ENCODE data around the gene CARS1.

CARS1 gene

DNA sequence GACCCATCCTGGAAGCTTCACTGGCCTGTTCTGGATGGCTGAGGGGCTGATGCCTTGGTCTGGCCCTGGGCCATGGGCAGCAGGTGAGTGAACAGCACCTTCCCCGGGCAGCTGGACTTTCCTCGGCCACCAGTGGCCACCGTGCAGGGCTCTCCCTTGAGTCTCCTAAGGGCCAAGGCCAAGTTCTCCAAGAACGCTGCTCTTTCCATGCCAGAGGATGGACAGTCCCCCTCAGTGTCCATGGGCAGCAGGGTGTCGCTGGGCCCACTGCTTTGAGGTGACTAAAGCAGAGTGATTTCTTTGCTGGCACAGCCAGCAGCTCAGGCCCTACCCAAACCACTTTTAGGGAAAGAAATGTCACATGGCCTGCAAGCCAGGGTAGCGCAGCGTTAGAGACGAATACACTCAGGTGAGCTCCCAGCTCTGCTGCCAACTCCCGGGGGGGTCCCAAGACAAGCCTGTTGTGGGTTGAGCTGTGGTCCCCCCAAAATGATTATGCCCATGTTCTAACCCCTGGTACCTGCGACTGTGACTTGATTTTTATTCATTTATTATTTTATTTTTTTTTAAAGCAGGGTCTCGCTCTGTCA, 3.3 kb upstream of the CARS1 start:
- DNase-seq (ENCODE audit: low spot score) = no peak

DNA sequence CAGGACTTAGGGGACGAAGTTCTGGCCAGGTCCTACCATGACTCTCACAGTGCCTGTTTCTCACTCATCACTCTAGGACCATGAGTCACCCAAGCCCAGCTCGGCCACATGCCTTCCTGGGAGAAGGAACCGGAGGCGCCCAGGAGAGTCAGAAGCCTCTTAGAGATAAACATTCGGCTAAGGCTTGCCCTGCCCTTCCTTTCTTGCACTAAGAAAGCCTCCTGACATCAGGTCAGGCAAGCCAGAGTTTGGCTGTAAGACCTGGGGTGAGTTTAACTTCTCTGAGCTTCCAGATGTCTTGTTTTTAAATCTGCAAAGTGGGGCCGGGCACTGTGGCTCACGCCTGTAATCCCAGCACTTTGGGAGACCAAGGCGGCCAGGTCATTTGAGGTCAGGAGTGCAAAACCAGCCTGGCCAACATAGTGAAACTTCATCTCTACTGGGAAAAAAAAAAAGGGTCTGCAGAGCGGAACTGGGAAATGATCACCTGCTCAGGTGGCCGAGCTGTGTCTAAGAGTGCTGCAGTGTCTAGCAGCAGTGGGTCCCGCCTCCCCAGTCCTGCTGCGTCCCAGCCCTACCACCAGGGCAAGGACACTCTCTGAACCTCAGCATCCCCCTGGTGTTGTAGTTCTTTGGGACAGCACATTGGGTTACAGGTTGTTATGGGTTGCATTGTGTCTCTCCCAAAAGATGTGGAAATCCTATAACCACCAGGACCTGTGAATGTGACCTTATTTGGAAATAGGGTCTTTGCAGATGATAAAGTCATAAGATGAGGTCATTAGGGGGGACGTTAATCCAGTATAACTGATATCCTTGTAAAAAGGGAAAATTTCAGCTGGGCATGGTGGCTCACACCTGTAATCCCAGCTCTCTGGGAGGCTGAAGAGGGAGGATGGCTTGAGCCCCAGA, 1.8 kb upstream of the CARS1 start:
- no peak for DNase-seq (ENCODE audit: low spot score)

DNA sequence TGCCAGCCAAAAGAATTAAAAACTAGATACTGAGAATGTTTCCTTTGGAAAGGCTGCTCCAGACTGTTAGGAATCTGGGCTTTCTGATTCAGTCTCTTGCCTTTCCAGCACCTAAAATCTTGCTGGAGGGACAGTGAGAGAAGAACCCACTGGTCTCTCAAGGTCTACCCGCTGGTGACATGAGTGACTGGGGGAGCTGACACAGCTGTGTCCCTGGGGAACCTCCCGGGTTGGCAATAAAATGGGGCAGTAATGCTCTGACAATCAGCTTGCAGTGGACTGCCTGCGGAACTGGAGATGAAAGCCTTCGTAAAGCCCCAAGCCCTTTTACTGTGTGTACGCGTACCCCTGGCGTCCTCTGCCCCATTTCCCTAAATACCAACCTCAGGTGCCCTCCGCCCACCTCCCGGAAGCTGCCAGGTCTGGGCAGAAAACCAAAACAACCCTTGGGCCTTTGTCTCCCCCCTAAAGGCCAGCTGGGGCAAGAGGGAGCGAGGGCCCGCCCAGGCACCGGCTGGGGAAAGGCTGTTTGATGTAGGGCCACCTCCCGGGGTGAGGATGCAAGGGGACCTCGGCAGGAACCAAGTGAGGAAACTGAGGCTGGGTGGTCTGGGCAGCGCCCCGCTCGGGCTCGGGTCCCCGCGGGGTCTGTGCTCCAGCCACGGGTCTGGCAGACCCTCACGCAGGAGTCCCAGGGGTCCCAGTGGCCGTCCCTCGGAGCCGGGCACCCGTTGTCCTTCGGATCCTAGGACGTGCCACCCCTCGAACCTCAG, 741 bp downstream of the CARS1 start:
- no peak for DNase-seq (ENCODE audit: low spot score)

DNA sequence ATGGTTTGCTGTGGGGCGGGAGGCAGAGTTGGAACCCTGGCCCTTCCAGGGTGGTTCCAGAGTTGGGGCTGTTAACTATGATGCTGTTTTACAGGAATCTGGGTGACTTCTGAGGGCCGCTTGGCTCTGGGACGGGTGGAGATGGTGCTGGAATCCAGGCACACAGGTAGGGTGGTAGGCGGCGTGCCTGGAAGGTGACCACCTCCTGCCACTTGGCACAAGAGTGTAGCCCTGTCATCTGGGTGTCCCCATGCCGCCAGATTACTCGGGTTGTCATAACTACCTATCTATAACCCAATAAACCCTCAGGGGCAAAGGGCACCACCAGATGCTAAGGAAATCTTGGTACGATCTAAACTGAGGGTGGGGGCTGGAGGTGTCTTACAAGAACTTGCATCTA, 1.3 kb downstream of the CARS1 start:
- no peak for DNase-seq (ENCODE audit: low spot score)

DNA sequence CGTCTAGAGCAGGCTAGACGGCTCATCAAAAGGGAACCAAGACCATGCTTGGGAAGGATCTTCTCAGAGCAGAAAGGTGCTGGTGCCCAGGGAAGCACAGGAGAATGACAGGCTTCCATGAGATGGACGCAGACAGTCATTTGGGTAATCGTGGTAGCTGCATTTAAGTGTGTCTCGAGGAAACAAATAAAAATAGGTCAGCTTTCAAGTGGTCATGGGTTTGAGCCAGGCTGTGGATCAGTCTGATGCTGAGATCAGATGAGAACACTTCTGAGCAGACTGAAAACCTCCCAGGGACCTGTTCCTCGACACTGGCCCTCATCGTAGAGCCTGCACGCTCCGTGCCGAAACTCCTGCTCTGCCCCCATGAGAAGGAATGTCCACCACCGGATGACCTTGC, 4.7 kb downstream of the CARS1 start:
- DNase-seq (ENCODE audit: low spot score) = no peak

DNA sequence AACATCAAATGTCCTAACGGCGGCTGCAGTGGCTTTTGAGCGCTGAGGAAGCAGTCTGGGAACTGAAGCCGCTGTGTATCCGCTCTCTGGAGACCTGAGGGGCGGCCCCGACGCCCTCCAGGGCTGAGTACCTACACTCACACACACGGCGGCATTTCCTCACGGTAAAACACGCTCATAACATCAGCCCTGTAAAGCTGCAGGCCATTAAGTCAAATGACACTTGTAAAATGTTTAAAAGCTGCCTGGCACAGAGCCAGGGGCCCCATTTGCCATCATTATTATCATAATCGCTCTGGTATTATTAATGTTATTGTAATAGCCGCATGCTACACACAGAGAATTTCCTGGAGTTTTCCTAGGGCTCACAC, 5.1 kb downstream of the CARS1 start:
- no peak for DNase-seq (ENCODE audit: low spot score)

DNA sequence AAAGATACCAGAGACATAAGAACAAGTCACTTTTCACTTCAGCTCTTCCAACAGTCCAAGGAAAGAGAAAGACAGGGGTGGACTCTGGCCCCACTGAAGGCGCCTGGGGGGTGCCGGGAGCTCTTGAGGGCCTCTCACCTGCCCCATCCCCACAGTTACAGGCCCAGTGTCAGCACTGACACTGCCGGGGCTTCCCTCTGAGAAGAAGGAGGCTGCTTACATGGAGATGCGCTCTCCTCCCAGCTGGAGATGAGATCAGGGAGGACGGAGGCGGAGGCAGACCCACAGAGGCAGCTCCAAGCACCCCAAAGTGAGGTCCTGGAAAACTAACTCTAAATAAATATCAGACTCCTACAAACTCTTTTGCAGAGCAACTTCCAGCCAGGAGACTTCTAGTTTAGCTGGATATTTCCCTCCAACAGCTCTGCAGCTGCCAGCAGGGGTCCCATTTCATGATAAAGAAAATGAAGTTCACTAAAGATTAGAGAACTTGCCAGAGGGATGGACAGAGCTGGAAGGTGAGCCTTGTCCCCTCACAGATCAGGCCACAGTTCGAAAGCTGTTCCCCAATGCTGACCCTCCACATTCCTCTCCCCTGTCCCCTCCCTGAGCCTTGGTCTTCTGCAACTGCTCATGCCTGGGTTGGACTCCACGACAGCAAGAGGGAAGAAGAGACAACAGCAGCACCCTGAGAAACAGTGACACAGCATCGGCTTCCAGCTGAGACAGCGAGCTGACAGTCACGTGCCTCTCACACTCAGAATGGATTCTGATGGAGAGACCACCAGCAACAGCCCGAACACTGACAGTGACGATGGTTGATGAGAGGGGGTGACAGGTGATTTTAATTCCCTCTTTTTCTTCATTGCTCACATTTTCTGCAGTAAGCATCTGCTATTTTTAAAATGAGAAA, 5.8 kb downstream of the CARS1 start:
- no peak for DNase-seq (ENCODE audit: low spot score)

DNA sequence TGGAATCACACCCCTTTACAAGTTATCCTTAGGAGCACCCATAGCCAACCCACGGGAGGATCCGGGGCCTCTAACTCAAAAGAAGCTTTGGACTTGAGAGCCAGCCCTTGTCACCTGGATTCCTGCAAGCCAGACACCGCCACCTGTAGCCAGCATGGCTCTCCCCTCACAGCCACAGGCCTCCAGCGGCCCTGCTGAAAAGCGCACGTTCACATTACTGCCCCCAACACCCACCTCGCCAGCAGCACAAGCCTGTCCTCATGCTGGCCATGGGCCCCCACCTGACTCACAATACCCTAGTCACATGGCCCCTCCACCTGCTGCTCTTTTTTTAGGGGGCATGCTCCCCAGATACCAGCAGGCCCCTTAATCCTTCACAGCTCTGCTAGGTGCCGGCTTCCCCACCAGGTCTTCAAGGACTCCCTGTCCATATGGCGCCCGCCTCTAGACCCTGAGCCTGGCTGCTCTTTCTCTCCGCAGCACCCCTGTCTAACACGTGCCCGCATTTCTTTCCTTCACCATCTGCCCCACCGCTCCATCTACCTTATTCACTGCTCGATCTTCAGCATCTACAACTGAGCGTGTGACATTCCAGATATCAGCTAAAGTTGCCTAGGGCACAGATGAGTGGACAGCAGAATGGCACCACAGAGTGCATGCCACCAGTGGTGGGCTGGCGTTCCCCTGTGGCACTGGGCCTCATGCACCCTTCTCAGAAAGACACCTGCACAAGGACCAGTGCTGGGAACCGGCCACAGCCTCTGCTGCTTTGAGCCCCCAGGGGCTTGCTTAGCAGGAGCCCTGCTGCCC, 6.6 kb downstream of the CARS1 start:
- no peak for DNase-seq (ENCODE audit: low spot score)

DNA sequence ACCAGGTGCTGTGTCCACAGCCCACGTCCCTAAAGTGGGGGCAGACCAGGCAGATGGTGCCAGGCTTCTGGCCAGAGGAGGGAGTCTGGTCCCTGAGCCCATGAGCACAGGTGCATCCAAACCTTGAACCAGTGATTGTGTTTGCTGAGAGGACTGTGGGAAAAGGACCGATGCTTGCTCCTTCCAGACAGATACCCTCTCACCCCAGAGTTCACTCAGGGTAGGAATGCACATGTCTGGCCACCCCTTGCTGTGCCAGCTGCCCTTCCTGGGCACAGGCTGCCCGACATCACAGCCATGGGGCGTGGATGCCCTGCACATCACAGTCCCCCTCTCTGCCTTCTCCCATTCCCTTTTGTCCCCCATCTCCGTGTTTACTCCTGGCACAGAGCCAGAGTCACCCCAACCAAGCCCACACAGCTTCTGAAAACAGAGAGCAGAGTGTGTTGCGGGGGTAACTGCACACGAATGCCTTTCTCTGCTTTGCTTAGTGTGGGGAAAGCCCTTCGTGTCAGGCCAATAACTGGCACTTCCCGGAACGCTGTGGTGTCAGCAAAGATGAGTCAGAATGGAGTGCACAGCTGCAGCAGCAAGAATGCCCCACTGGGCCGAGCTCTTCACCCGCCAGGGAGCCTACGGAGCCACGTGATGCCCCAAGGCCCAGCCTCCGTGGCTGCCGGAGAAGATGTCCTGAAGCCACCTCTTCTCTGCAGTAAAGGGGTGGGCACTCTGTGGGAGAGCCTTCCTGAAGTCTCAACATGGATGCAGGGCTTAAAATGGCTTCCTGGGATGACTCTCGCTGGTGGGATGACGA, 7.6 kb downstream of the CARS1 start:
- DNase-seq (ENCODE audit: low spot score) = peak; percentile 85

DNA sequence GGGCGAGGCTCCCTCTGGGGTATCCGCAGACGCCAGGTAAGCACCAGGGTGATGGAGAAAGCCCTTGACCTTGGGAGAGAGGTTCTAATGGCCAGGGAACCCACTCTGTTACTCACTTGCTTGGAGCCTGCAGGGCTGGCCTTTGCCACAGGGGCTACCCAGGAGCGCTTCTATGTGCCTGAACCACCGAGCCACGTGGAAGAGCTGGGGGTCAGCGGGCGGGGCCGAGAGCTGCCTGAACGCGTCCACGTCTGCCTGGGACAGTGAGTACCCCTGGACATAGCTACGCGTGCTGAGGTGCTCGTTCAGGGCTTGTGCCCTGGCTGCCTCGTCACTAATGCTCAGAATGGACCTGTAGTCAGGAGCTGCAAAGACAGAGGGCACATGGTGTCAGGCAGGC, 9.6 kb downstream of the CARS1 start:
- no peak for DNase-seq (ENCODE audit: low spot score)

DNA sequence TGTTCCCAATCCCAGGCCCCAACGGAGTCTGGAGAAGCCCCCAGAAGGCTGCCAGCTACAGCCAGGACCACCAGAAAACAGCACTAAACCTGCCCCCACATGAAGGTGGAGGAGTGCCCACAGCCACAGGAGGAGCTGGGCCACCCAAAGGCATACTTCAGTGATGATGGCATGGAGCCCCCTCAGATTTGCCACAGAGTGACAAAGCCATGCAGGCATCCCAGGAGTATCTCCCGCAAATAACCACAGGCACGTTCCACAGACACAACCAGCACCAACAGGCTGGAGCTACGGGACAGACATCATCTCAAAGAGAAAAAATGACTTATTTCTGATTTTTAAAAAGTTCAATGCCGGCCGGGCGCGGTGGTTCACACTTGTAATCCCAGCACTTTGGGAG, 10.6 kb downstream of the CARS1 start:
- no peak for DNase-seq (ENCODE audit: low spot score)

DNA sequence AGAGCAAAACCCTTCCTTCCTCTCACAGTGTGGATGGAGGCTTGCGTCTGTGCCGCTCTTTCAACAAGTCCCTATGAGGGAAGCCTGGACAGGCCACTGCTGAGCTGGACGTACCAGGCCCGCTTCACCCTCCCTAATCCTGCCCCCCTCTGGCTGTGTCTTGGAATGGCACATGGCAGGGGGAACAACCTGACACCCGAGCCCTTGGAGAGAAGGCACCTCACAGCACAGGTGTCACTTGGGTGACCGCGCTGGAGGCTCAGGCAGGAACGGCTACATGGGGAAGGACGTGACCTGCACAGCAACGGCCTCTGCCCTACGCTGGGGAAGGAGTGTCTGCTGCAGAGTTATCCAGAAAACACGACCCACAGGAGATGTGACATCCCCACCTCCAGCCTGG, 11.0 kb downstream of the CARS1 start:
- DNase-seq (ENCODE audit: low spot score) = no peak

DNA sequence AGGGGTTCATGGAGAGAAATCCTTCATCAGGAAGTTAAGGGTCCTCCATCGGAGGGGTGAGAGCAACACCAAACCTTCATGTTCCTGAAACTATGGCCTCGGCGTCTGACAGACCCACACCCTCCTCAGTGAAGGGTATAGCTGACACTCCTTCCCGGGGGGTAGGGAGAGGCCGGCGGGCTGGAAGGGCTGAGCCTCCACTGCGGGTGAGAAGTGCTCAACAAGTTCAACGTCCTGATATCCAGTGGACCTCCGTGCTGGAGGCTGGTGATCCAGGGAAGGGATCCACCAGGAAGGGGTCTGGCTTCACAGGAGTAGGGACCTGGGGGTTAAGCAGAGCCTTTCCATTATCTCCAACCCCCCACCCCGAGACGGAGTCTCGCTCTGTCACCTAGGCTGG, 12.3 kb downstream of the CARS1 start:
- DNase-seq (ENCODE audit: low spot score) = no peak

DNA sequence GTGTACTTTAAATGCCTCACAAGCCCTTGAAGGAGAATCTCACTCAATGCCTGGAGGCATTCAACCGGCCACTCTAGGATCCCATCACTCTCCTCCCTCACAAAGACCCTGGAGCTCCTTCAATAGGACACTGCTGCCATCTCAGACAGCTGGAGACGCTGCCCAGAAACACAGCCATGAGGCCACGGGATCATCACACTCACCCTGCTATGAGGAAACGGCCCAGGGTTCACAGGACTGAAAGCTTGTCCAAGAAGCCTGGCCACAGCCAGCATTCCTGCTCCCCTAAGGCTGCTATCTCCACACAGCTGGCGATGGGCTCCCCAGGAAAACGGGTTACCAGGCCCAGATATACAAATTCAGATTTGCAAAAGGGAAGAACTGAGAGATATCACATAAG, 13.2 kb downstream of the CARS1 start:
- DNase-seq (ENCODE audit: low spot score) = no peak

DNA sequence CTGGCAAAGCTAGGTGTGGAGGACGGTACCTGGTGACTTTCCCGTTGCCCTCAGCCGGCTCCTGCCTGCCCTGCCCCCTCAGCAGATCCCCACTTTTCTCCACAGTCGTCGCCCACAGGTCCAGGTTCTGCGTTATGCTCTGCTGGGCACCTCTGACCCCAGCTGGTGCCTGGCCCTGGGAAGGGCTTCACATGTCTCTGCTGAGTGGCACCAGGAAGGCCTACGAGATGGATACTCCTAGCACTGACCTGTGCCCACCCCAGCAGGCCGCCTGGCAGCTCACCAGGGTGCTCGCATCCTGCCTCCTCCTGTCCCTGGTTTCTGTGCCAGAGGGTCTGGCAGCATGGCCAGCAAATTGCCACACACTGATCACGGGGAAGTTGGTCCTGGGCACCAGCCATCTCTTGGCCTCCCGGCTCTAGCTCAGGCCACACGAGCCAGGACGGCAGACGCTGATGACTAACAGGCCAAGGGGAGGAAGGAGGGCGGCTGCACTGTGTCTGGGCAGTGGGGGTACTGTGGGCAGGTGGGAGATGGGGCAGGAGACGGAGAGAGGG, 13.8 kb downstream of the CARS1 start:
- DNase-seq (ENCODE audit: low spot score) = no peak

DNA sequence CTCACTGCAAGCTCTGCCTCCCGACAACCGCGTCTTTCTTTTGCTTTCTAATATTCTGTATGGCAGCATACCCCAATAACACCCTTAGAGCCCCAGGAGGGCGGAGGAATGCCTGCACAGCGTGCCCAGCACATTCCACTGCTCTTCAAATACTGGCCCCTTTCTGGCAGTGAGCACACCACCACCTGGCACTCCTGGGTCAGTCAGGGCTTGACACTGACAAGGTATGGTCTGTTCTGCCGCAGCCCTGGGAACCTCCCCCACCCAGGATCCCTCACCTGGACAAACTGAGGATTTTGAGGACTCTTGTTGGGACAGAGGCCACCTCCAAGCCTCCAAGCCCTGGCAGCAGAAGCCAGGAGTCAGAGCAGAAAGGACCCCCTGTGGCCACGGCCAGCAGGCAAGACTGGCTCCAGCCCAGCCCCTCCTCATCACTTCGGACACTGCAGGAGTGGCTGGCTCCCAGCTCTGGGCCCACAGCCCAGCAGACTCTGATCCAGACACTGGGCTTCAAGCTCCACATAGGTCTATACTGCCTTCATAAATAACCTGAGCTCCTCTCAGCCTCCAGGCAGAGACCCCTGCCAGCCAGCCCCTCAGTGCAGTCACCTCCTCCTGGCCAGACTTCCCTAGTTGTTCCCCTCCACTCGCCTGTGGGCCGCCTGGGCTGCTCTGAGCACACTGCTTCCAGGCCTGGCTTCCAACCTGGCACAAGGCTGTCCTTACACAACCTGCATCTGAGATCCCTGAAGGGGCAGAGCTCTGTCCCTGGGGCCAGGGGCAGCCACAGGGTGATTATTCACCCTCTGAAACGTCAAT, 14.5 kb downstream of the CARS1 start:
- no peak for DNase-seq (ENCODE audit: low spot score)

DNA sequence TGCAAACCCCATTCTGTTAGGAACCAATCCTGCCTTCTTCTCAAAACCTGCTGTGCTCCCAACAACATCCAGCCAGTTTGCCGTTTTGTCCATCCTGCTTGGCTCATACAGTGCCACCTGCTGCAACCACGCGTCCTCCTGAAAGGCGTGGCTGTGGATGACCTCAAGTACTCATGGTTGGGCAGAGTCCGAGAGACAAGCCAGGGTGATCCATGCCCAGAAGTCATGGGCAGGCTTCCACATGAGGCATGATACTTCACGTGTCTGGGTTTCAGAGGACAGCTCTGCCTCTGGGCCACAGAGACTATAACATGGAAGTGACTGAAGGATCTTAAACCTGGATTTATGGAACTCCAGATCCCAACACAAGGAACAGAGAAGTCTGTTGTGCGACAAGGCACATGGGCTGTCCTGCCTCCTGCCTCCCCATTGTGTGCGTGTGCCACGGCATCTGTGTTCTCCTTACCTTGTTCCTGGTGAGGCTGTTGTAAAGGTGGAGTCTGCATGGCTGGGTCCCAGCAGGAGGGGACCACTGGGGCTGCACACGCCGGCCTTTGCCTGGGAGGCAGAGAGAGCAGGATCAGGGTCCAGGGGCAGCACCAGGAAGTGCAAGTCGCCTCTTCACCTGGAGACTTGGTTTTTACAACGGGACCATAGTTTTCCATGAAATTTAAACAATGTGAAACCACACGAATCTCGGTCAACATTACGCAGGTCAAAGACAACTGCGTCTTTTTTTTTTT, 15.4 kb downstream of the CARS1 start:
- DNase-seq (ENCODE audit: low spot score) = no peak

DNA sequence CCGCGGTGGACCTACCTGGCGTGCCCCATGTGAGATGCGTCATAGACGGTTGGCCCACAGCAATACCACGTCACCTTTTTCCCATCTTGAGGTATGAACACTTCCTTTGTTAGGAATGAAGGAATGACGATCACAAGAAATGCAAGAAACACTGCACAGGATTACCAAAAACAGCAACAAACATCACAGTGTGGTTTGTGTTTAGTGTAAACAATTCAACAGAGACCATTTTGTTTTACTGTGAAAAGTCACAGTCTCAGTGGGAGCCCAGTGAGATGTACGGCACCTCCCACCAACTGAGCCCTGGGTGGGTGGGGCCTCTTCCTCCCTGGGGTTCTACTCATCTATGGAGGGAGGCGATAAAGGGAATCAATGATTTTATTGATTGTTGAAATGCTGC, 16.3 kb downstream of the CARS1 start:
- no peak for DNase-seq (ENCODE audit: low spot score)

DNA sequence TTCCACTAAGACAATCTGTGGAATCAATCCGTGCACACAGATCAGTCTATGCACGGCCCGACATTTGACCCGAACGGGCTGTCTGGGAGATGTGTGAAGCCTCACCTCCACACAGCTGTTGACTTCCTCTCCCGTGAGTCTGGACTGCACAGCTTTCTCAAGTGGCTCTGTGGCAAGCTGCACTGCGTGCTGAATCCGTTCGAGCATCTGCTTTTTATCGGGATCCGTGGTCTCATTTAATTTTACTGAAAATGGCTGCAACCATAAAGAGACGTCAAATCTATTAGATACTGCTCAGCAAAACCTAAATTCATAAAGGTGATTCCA, 19.3 kb downstream of the CARS1 start:
- no peak for DNase-seq (ENCODE audit: low spot score)

Measured in activated CD4-positive, alpha-beta T cell treated with anti-CD3 and anti-CD28 coated beads, Interleukin-2, Interleukin-4, amounts not matched to agents 100 ng/mL and 50 ng/mL, durations not matched to agents 16 hours and 8 hours (primary cell).